GM12873 (cell line): Measurements from ENCODE around the gene TRIM29.

Source experiments
- CTCF ChIP-seq: IDR thresholded peaks from 2 replicates; pipeline ENCODE4 v1.5.1; 2012; ENCODE audit warnings: low read depth, mild to moderate bottlenecking, moderate library complexity, low read length, control low read depth; ENCODE audit not compliant: insufficient read depth; ENCODE audit errors: missing control alignments

Gene TRIM29

GRCh38 chr11:120096369-120097191, 41.3 kb downstream of the TRIM29 start:
- TF ChIP-seq CTCF: no peak

- TF ChIP-seq CTCF: no peak
Measured at GRCh38 chr11:120095516-120095915, 42.4 kb downstream of the TRIM29 start.

GRCh38 chr11:120091701-120092100, 46.2 kb downstream of the TRIM29 start:
- no peak for TF ChIP-seq CTCF

GRCh38 chr11:120091121-120091520, 46.8 kb downstream of the TRIM29 start:
- TF ChIP-seq CTCF: no peak

GRCh38 chr11:120090411-120090810, 47.5 kb downstream of the TRIM29 start:
- no peak for TF ChIP-seq CTCF

GRCh38 chr11:120089036-120090001, 48.6 kb downstream of the TRIM29 start:
- no peak for TF ChIP-seq CTCF

- no peak for TF ChIP-seq CTCF
Measured at GRCh38 chr11:120088056-120088455, 49.9 kb downstream of the TRIM29 start.
